Dermis microvascular lymphatic vessel endothelial cell (primary cell): ENCODE data around the gene CIBAR2. TPM values are rescaled to one million over a fixed set of nuclear protein-coding genes. Genes with fewer than 3 reads are reported as not detected.

Source experiments
- DNase-seq, 2 donors: peaks; one replicate each; pipeline versions ENCODE4 v3.0.0 to v3.0.0-alpha.2; 2010; ENCODE audit warnings: low read depth in 2 of 2
- total RNA-seq: library from RNA; depleted of rRNA; stranded (reverse); fragments of >200 nt; gene quantifications from 2 replicates; pipeline ENCODE4 v1.2.1, GENCODE V29; 2014

Gene CIBAR2
- total RNA-seq, 1 donor from 2014 or later: not detected

DNA sequence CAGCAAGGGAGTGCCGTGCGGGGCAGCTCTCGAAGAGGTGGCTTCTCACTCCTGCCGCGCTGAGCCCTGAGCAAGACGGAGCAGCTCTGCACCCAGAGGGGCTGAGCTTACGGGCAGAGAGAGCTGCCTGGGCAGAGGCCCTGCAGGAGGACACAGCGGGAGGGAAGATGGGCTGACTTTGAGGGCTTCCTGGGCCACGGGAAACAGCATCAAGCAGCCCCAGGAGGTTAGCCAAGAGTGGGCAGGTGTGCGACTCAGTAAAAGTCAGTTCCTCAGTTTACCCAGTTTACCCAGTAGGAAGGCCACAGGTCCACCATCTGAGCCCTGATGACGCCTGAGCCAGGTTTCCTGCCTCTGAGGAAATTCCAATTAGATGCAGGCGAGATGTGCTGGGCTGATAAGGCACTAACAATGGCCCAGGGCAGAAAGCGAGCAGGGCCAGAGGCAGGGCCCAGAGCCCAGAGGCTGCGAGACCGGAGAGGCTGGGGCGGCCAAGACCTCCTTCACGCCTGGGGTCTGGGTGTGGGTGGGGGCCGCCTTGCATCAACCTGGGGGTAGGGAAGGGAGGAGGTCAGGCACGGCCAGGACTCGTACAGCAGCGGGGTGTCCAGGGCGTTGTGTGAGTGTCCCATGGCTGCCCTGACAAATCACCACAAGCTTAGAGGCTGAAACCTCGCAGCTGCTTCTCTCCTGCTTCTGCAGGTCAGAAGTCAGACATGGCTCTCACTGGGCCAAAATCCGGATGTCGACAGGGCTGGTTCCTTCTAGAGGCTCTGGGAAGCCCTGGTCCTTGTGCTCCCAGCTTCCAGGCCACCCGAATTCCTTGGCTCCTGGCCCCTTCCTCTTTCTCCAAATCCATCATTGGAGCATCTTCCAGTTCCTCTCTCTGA, 32.0 kb upstream of the CIBAR2 start:
- peak in 1 of 2 donors; percentile 72 for DNase-seq

GRCh38 chr16:85142771-85143211, 30.5 kb upstream of the CIBAR2 start:
- no peak for DNase-seq

DNA sequence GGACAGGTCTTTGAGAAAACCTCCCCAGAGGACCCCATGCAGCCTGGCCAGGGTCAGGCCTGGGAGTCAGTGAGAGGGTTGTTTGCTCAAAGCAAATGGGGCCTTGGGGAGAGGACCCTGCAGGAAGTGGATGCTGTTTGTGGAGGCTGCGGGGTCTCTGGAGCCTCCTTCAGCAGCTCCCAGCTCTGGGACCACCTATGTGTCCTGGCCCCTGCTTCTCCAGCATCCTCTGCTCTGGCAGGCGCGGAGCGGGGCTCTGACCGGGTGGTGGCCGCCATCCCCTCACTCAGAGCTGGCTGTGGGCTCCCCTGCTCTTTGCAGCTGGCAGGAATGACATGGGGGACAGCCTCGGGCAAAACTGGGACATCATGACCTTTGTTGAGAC, 29.8 kb upstream of the CIBAR2 start:
- DNase-seq: no peak

DNA sequence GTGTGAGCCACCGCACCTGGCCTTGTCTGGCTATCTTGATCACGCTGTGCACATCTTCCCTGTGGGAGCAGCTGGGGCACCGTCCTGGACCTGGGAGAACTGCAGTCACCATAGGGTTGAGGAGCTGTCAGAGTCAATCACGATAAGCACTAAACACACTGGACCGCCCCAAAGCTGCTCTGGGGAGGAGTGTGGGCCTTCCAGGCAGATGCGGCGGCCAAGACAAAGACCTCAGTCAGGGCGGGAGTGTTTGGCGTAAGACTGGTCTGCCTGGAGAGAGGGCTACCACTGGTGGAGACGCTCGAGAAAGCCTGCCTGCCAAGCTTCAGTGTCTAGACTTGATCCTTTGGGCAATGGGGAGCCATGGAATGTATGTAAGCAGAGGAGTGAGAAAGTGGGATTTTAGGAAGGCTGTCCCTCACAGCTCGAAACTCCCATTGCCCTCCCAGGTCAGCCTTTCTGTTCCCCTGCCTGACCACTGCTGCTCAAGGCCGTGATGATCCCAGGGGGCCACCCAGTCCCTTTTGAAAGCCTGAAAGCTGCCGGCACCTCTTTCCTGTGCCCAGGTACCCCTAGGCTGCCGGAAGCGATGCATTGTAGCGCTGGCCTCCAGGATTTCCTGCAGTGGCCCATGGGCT, 29.3 kb upstream of the CIBAR2 start:
- no peak for DNase-seq

DNA sequence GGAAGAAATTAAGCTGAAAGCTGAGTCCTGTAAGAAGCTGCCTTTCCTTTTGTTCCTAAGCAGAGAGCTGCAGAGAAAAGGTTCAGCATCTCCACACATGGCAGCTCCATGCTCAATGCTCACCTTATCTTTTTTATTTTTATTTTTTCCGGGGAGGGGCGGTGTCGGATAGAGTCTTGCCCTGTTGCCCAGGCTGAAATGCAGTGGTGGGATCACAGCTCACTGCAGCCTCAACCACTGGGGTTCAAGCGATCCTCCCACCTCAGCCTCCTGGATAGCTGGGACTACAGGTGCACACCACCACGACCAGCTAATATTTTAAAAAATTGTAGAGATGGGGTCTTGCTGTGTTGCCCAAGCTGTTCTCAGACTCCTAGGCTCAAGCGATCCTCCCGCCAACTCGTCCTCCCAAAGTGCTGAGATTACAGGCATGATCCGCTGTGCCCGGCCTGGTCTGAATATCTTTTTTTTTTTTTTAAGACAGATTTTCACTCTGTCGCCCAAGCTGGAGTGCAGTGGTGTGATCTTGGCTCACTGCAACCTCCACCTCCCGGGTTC, 28.3 kb upstream of the CIBAR2 start:
- DNase-seq: no peak

DNA sequence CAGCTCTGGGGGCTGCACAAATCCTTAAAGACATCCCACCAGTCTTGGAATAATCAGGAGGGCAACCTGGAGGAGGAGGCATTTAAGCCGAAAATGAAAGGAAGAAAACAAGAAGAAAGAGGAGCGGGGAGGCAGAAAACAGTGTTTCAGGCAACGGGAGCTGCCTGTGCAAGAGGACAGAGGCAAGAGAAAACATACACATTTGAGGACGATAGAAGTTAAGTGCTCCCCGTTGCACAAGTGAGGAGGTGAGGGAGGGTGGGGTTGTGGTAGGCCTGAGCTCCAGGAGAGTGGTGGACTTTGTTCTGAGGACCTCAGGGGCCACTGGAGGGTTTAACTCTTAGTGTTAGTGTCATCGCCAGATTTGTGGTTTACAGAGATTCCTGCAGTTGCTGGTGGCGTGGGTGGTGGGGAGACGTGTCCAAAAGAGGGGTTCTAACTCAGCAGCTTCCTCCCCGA, 27.6 kb upstream of the CIBAR2 start:
- no peak for DNase-seq

GRCh38 chr16:85138825-85139627, 26.8 kb upstream of the CIBAR2 start:
- no peak for DNase-seq

DNA sequence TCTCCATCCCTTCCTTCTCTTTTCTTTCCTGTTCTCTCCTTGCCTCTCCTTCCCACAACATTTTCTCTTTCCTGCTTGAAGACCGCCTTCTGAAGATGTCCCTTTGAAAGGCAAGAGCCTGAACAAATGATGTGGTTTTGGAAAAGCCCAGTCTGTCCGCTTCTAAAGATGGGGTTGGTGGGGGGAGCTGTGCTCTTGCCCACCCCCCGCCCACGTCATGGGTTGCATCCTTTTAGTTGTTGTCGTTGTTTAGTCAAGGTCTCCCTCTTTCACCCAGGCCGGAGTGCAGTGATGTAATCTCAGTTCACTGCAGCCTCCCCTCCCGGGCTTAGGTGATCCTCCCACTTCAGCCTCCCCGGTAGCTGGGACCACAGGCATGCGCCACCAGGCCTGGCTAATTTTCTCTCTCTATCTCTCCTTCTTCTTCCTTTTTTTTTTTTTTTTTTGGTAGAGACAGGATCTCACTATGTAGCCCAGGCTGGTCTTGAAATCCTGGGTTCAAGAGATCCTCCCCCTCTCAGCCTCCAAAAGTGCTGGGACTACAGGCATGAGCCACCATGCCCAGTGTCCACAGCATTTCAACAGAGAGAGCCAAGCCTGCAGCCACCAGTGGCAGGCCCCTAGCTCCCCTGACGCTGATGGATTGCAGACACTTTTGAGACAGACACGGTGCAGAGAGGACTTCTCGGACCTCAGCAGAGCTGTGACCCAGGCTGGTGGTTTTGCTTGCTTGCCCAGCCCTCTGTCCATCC, 26.0 kb upstream of the CIBAR2 start:
- no peak for DNase-seq

DNA sequence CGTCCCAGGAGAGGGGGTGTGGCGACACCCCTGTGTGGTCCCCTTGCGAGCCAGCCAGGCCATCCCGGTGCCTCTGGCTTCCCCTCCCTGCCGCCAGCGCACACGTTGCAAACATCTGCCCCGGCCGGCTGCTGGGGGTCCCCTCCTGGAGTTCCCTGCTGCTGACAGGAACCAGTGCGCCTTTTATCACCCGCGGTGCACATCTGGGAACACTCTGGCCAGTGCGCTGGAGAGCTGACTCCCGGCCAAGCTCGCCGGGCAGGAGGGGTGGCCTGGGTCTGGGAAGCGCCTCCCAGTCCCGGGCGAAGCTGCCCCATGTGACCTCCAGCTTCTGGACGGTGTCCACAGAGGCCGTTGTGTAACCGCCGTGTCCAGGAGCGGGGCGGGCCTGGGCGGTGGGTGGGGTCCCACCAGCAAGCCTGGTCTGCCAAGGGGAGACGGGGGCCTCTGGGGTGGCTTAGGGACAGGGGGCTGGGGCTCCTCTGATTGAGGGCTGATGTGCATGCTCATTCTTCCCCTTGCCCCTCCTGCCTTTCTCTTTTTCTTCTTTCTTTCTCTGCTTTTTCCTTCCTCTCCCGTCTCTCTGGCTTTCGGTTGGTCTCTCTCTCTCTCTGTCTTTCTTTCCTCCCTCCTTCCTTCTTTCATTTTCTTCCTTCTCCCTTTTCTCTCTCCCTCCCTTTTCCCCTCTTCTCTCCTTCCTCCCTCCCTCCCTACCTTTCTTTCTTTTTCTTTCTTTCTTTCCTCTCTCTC, 25.2 kb upstream of the CIBAR2 start:
- DNase-seq: peak; percentile 69 to 73

GRCh38 chr16:85136702-85137322, 24.5 kb upstream of the CIBAR2 start:
- no peak for DNase-seq

DNA sequence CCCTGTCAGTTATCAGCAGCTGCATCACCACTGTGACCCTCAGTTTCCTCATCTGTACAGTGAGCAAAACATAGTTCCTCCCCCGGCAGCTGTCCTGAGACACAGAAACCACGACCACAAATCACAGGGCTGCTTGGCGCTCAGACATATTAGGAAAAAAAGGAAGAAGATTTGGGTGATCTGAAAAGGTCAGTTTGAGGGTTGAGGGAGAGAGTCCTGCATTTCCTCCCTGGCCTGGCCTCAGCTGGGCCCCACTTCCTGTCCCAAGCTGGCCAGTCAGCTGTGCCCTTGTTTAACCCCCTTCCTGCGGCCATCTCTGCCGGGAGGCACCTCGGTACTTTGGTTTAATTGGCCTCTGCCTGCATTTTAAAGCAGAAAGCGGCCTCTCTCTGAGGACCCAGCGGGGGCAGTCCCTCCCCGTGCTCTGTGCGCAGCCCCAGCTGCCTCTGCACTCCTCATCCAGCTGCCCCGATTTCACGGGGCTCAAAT, 24.0 kb upstream of the CIBAR2 start:
- DNase-seq: no peak

DNA sequence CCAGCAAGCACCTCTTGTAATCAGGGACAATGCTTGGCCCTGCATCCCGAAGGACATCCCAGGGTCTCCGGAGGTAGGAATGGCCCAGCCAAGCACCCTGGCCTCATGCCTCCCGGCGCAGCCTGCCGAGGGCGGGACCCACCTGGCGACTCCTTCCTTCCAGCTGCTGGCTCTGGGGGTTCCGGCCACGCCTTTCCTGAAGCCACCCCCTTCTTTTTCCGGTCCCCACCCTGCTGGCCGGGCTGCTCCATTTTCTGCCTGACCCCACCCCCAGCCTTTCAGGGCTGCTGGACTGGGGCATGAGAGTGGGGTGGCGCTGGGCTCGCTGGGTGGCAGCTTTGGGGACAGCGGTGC, 22.5 kb upstream of the CIBAR2 start:
- DNase-seq: no peak

DNA sequence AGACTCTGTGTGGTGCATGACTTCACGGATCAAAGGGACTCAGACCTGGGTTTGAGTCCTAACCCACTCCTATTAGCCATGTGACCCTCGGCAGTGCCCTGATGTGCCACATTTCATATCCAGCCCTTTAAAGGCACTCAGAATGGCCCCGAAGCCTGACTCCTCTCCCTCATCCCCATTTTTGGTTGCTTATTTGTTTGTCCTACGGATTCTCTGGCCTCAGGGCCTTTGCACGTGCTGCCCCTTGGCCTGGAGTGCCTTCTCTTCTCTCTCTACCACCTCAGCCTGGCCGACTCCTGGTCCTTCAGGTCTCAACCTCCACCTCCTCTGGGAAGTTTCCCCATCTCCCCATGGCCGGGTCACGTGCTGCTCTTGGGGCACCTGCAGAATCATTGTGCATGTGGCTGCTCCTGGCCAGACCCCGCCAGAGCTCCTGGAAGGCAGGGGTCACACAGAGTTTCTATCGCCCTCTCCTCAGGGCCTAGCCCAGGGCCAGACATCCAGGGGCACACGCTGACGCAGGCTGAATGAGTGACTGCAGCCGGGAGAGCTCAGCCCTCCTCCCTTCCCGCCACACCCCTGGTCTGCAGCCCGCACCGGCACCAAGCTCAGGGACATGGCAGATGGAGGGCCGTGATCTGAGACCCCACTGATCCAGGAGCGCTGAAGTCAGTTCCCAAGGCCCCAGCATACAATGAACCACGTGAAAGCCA, 22.0 kb upstream of the CIBAR2 start:
- no peak for DNase-seq

GRCh38 chr16:85133290-85133599, 21.0 kb upstream of the CIBAR2 start:
- DNase-seq: no peak

- no peak for DNase-seq
Observed at GRCh38 chr16:85132456-85133289, 20.4 kb upstream of the CIBAR2 start.

DNA sequence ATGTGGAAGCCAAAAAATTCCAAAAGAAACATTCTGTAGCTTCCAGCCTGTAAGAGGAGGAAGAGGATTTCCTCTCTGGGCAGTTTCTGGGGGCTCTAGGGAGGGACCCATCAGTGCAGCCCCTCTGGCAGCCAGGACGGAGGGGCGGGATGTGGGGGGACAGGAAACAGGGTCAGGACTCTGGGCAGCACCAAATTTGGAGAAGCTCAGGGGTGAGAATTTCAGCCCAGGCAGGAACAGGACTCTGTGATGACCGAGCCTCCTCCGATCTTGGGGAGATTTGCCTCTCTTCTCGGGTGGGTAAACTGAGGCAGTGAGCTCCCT, 18.4 kb upstream of the CIBAR2 start:
- DNase-seq: no peak

GRCh38 chr16:85129876-85130704, 17.8 kb upstream of the CIBAR2 start:
- no peak for DNase-seq
